HCT116 (cell line): ENCODE measurements around the gene FMOD. TPM values are rescaled to one million over a fixed set of nuclear protein-coding genes. Genes with fewer than 3 reads are reported as not detected.

Experiments used
- ATAC-seq: fragments of 200-7000 bp; cut with Tn5 transposase; 2 replicates; pipeline ENCODE4 v1.9.1; 2020; ENCODE audit warnings: mild to moderate bottlenecking, moderate library complexity
- BruUV-seq: library from RNA; stranded (reverse); fragments of 400-500 nt; replicated peaks from 2 replicates; lab custom pipeline; 2021; lab: Mats Ljungman, UMichigan
- CTCF ChIA-PET: fragments of 300-600 bp; sonication (Branson Sonifier 250); formaldehyde crosslinking; loops from one replicate; lab custom pipeline; 2021; ENCODE audit warnings: antibody characterized with exemption; lab: Charles Lee
- POLR2A ChIA-PET: fragments of 300-600, 350-600 bp; sonication (Branson Sonifier 250); formaldehyde crosslinking; loops from one replicate; lab custom pipeline; 2021; ENCODE audit warnings: antibody characterized with exemption; lab: Charles Lee
- RAD21 ChIA-PET, 2 experiments: fragments of 300-600 bp; sonication (Branson Sonifier 250); formaldehyde crosslinking; loops; one replicate each; lab custom pipeline; 2023; ENCODE audit warnings: low total read pairs in 2 of 2; ENCODE audit not compliant: uncharacterized antibody in 2 of 2, unreplicated experiment in 2 of 2, low non-redundant PET in 1 of 2; lab: Charles Lee
- DNase-seq: peaks from one replicate; pipeline ENCODE4 v3.0.0-alpha.2; 2010; ENCODE audit warnings: low read depth, low spot score
- H2AFZ ChIP-seq: fragments of 200-600 bp; shearing (Covaris generic), sonication (generic); 2 replicates; pipeline ENCODE4 v1.6.1; 2017; ENCODE audit warnings: low read depth, mixed run types, mixed read lengths, antibody characterized with exemption, low read length; ENCODE audit not compliant: poor library complexity, severe bottlenecking
- H3K27ac ChIP-seq: 2 replicates; pipeline ENCODE4 v1.5.1; 2012; ENCODE audit warnings: low read depth, low read length
- H3K27me3 ChIP-seq: fragments of 200-600 bp; sonication (generic); 2 replicates; pipeline ENCODE4 v1.6.1; 2016; ENCODE audit warnings: mixed run types, low read length, mixed read lengths; ENCODE audit not compliant: insufficient read depth
- H3K36me3 ChIP-seq, 2 experiments: fragments of 200-500 bp in 1 of 2; fragments of 200-600 bp in 1 of 2; sonication (Bioruptor generic) in 1 of 2; sonication (generic) in 1 of 2; 2 replicates each; pipeline versions ENCODE4 v1.5.1 to v1.6.1; 2014 to 2016; ENCODE audit warnings: low read length in 2 of 2, inconsistent platforms in 1 of 2, mixed read lengths in 1 of 2, mixed run types in 1 of 2; ENCODE audit not compliant: insufficient read depth in 2 of 2, control insufficient read depth in 1 of 2
- H3K4me1 ChIP-seq, 2 experiments: fragments of 200-600 bp in 1 of 2; sonication (generic) in 1 of 2; 2 replicates each; pipeline versions ENCODE4 v1.5.1 to v1.6.1; 2012 to 2017; ENCODE audit warnings: low read length in 2 of 2, inconsistent platforms in 1 of 2, mild to moderate bottlenecking in 1 of 2, mixed read lengths in 1 of 2, mixed run types in 1 of 2, moderate library complexity in 1 of 2; ENCODE audit not compliant: insufficient read depth in 2 of 2, control insufficient read depth in 1 of 2
- H3K4me2 ChIP-seq: fragments of 200-600 bp; sonication (generic); 2 replicates; pipeline ENCODE4 v1.6.1; 2017; ENCODE audit warnings: mixed run types, low read length, mixed read lengths
- H3K4me3 ChIP-seq, 2 experiments: fragments of 200-600 bp in 1 of 2; sonication (generic) in 1 of 2; replicated peaks in 1 of 2; 2 replicates each; pipeline ENCODE4 v1.5.1; 2011 to 2016; ENCODE audit warnings: low read length in 2 of 2, control low read depth in 1 of 2, low read depth in 1 of 2, mild to moderate bottlenecking in 1 of 2, mixed read lengths in 1 of 2, mixed run types in 1 of 2
- H3K79me2 ChIP-seq: fragments of 200-600 bp; sonication (generic); 2 replicates; pipeline ENCODE4 v1.6.1; 2017; ENCODE audit warnings: mild to moderate bottlenecking, mixed run types, low read length, moderate library complexity, mixed read lengths; ENCODE audit not compliant: insufficient read depth
- H3K9ac ChIP-seq: fragments of 200-600 bp; sonication (generic); 2 replicates; pipeline ENCODE4 v1.6.1; 2016; ENCODE audit warnings: low read length, mixed read lengths
- H3K9me2 ChIP-seq: fragments of 200-600 bp; sonication (generic), shearing (Covaris generic); 2 replicates; pipeline ENCODE4 v1.6.1; 2017; ENCODE audit warnings: mixed run types, mild to moderate bottlenecking, moderate library complexity; ENCODE audit not compliant: insufficient read depth
- H3K9me3 ChIP-seq, 2 experiments: fragments of 200-500 bp in 1 of 2; fragments of 200-600 bp in 1 of 2; sonication (Bioruptor generic) in 1 of 2; sonication (generic) in 1 of 2; 2 replicates each; pipeline ENCODE4 v1.6.1; 2014 to 2017; ENCODE audit warnings: low read length in 2 of 2, mixed read lengths in 2 of 2, inconsistent platforms in 1 of 2, low read depth in 1 of 2, mild to moderate bottlenecking in 1 of 2, mixed run types in 1 of 2, moderate library complexity in 1 of 2; ENCODE audit not compliant: control insufficient read depth in 1 of 2, insufficient read depth in 1 of 2
- H4K20me1 ChIP-seq: fragments of 200-600 bp; sonication (generic), shearing (Covaris generic); 2 replicates; pipeline ENCODE4 v1.6.1; 2017; ENCODE audit warnings: mixed run types, mild to moderate bottlenecking, moderate library complexity; ENCODE audit not compliant: insufficient read depth
- CTCF ChIP-seq, 3 experiments: fragments of 200-600 bp in 1 of 3; sonication (generic) in 1 of 3; IDR thresholded peaks in 2 of 3; conservative IDR thresholded peaks in 1 of 3; 2 replicates each; pipeline ENCODE4 v1.5.1; 2012 to 2017; ENCODE audit warnings: low read depth in 2 of 3, low read length in 2 of 3, antibody characterized with exemption in 1 of 3, borderline replicate concordance in 1 of 3, control low read depth in 1 of 3, mild to moderate bottlenecking in 1 of 3, mixed read lengths in 1 of 3, mixed run types in 1 of 3, moderate library complexity in 1 of 3; ENCODE audit not compliant: insufficient read depth in 1 of 3
- EGR1 ChIP-seq: IDR thresholded peaks from 2 replicates; pipeline ENCODE4 v1.6.1; 2012; ENCODE audit warnings: low read depth
- POLR2AphosphoS5 ChIP-seq: IDR thresholded peaks from 2 replicates; pipeline ENCODE4 v1.6.1; 2011; ENCODE audit warnings: mild to moderate bottlenecking, low read depth, low read length, moderate library complexity
- RAD21 ChIP-seq: IDR thresholded peaks from 2 replicates; pipeline ENCODE4 v1.6.1; 2012; ENCODE audit warnings: low read depth, mild to moderate bottlenecking
- SP1 ChIP-seq: IDR thresholded peaks from 2 replicates; pipeline ENCODE4 v1.6.1; 2012; ENCODE audit warnings: low read depth
- intact Hi-C: fragments of 100-400 bp; cut with micrococcal nuclease; formaldehyde crosslinking; loops from 2 replicates; pipeline ENCODE4 v1.10.0; 2022
- total RNA-seq: library from RNA; stranded (reverse); gene quantifications from one replicate; pipeline ENCODE4 v1.2.1, GENCODE V29; 2021; ENCODE audit not compliant: unreplicated experiment

Gene FMOD
- total RNA-seq, 1 experiment from 2014 or later = not detected

- Histone ChIP-seq H3K27ac (peak overlapping the region; percentile 79), H3K27me3 (peaks cover 9% of the 10 kb centered on the region; the same call in 1 of the 2 replicates), H4K20me1 (no peaks in the 10 kb centered on the region), H3K79me2 (no peaks in the 10 kb centered on the region), H3K9ac (peak overlapping the region; percentile 62), H3K4me2 (peak overlapping the region; percentile 97)
- RAD21 ChIA-PET = interaction anchor here (0.7 to 1.8 kb wide), 3 partner anchors 54 to 374 kb away, joined by 3 to 5 read pairs (median 4); no protein-coding TSS in a partner anchor
- TF ChIP-seq CTCF (IDR thresholded peaks at IDR 0.05 in 2 of 3, conservative IDR thresholded peaks at IDR 0.05 in 1 of 3; ENCODE audit: borderline replicate concordance in 1 of 3, insufficient read depth in 1 of 3, low read depth in 2 of 3, low read length in 2 of 3) = no peak
- TF ChIP-seq EGR1 = 0 out of 2 replicates have a peak, but pooled peaks have one; percentile 12
- no peak for TF ChIP-seq RAD21
- TF ChIP-seq SP1 = peak; percentile 78
- TF ChIP-seq POLR2AphosphoS5 = peak; percentile 63
- TF ChIP-seq, all 23 proteins: peak for 3
- POLR2A ChIA-PET = interaction anchor here (1.1 to 4.3 kb wide), 6 partner anchors 10 to 54 kb away, joined by 3 to 15 read pairs (median 6); partner anchors contain the start of gene BTG2
- Histone ChIP-seq H3K4me3 (peak overlapping the region; percentile 58 to 68), H2AFZ (peak overlapping the region; percentile 88), H3K36me3 (no peaks in the 10 kb centered on the region), H3K4me1 (peaks cover 11 to 18% of the 10 kb centered on the region in 2 experiments; a peak in 3 of 4 replicates), H3K9me2 (no peaks in the 10 kb centered on the region), H3K9me3 (no peaks in the 10 kb centered on the region)
- BruUV-seq = no TSS peak
- CTCF ChIA-PET = interaction anchor here (0.7 to 1.8 kb wide), 10 partner anchors 9 to 209 kb away, joined by 3 to 19 read pairs (median 4); no protein-coding TSS in a partner anchor
- peak; percentile 75 for DNase-seq
- ATAC-seq = peak; percentile 93
- intact Hi-C loops = loop anchor here (2.0 kb wide), 1 partner anchor 46 kb away; no protein-coding TSS in a partner anchor
Measured at GRCh38 chr1:203326830-203327683, 23.9 kb downstream of the FMOD start.
